GM12874 (cell line): ENCODE measurements around the gene SLC25A25.

Experiments
- CTCF ChIP-seq: IDR thresholded peaks from 2 replicates; pipeline ENCODE4 v1.5.1; 2011; ENCODE audit warnings: low read depth, mild to moderate bottlenecking, control low read depth, low read length, moderate library complexity; ENCODE audit not compliant: insufficient read depth

SLC25A25 gene

GRCh38 chr9:128125580-128126354, 57.7 kb downstream of the SLC25A25 start:
- no peak for TF ChIP-seq CTCF

- no peak for TF ChIP-seq CTCF
Measured at GRCh38 chr9:128127568-128127989, 59.5 kb downstream of the SLC25A25 start, which contains the start of gene PTGES2. Gene PTGES2 (minus strand): TSS chr9:128127729. CDS start chr9:128127717, 12 bp downstream.

GRCh38 chr9:128127990-128128835, 60.2 kb downstream of the SLC25A25 start:
- no peak for TF ChIP-seq CTCF

- TF ChIP-seq CTCF: no peak
Measured at GRCh38 chr9:128128836-128129590, 61.0 kb downstream of the SLC25A25 start.

GRCh38 chr9:128136816-128137793, 69.1 kb downstream of the SLC25A25 start:
- no peak for TF ChIP-seq CTCF

GRCh38 chr9:128138001-128138400, 70.0 kb downstream of the SLC25A25 start:
- TF ChIP-seq CTCF: no peak
